Testis (tissue), 2 donors: Measurements from ENCODE around the gene HOXC9.

Source experiments
- CTCF ChIP-seq, 3 experiments: fragments of 450-650 bp in 2 of 3; fragments of 200-600 bp in 1 of 3; sonication (generic) in 1 of 3; IDR thresholded peaks; one replicate each; pipeline ENCODE4 v1.5.1; 2016 to 2019; ENCODE audit warnings: antibody characterized with exemption in 3 of 3, mild to moderate bottlenecking in 2 of 3, moderate library complexity in 1 of 3
- POLR2A ChIP-seq: fragments of 450-650 bp; IDR thresholded peaks from one replicate; pipeline ENCODE4 v1.6.1; 2017; ENCODE audit warnings: antibody characterized with exemption, mild to moderate bottlenecking, moderate library complexity

- no peak for TF ChIP-seq CTCF (IDR thresholded peaks at IDR 0.05)
- TF ChIP-seq POLR2A = no peak
Measured at GRCh38 chr12:54041097-54041690, 41.2 kb downstream of the HOXC9 start.
